Stimulated activated CD8-positive, alpha-beta memory T cell treated with anti-CD3 and anti-CD28 coated beads, Interleukin-15, amount 100 ng/mL, for 48 hours (primary cell): ENCODE results near the gene ZSWIM1.
"Not testable (repeated sequence)": the region's sequence is repeated elsewhere in the genome, so short reads cannot be mapped to it uniquely, and the experiment has no call there.

Experiments used
- DNase-seq, 2 donors: peaks; one replicate each; pipeline ENCODE4 v3.0.0-alpha.2; 2020; ENCODE audit warnings: low read depth in 2 of 2

The ZSWIM1 gene

GRCh38 chr20:45927071-45927878 is 46.2 kb downstream of the ZSWIM1 start:
- no peak for DNase-seq

DNA sequence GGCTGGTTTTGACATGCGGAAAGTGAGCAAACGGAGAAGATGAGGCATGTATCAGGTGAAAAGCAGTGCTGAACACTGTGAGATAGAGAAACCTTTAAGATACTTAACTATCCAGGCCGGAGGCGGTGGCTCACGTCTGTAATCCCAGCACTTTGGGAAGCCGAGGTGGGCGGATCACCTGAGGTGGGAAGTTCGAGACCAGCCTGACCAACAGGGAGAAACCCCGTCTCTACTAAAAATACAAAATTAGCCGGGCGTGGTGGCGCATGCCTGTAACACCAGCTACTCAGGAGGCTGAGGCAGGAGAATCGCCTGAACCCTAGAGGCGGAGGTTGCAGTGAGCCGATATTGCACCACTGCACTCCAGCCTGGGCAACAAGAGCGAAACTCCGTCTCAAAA is 50.7 kb downstream of the ZSWIM1 start:
- DNase-seq = not testable (repeated sequence)

DNA sequence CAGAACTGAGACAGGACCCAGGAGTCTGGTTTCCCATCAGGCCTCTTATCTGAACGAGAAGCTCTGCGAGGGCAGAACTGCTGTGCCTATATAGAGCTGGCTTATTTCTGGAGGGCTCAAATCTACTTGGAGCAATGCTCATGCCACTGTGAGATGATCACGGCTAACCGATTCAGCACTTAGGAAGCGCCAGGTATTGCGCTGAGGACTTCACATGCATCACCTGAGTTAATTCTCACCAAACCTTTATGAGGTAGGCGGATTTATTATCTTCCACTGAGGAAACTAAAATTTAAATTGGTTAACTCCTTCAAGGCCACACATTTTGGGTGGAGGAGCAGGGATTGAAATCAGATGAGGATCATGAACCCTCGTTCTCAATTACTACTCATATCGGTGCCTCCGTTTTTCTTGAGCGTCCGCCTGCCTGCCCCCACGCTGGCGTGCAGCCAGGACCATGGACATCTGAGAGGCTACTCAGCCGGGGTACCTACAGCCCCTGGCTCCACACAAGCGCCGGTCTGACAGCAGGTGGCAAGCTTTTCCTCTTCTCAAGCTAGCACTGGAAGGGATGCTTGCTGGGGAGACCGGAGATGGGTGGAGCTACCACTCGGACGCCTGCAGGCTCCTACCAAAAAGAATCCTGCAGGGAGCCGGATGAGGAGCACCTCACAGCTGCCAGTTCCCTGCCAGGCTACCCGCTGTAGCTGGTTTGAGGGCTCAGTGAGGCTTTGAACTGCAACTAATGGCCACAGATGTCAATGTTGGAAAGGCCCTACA is 52.4 kb downstream of the ZSWIM1 start:
- DNase-seq = peak; percentile 39 to 42

DNA sequence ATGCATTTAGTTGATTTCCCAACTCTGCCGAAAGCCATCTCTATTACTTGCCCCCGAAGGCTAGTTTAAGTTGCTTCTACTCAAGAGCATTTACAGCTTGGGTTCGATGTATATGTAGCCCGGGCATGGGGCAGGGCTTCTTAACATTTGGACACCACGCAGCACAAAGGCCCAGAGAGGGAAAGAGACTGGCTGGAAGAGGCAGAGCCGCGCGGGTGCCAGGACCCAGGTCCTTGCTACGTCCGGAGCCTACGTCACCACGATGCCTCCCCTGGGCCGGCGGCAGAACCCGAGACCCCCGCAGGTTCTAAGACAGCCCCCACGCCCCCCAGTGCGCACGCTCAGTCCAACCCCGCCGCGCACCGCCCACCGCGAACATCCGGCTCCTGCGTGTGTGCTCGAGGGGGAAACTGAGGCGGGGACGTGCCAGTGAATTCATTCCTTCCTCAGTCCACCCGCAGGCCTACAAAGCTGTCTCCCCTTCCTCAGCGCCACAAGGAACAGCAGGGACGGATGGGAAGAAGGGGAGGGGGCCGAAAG is 53.1 kb downstream of the ZSWIM1 start:
- peak in 1 of 2 donors; percentile 25 for DNase-seq
